Measurements from ENCODE around the gene PCSK6.
"Not testable (repeated sequence)": the region's sequence is repeated elsewhere in the genome, so short reads cannot be mapped to it uniquely, and the experiment has no call there.

Gene PCSK6

DNA sequence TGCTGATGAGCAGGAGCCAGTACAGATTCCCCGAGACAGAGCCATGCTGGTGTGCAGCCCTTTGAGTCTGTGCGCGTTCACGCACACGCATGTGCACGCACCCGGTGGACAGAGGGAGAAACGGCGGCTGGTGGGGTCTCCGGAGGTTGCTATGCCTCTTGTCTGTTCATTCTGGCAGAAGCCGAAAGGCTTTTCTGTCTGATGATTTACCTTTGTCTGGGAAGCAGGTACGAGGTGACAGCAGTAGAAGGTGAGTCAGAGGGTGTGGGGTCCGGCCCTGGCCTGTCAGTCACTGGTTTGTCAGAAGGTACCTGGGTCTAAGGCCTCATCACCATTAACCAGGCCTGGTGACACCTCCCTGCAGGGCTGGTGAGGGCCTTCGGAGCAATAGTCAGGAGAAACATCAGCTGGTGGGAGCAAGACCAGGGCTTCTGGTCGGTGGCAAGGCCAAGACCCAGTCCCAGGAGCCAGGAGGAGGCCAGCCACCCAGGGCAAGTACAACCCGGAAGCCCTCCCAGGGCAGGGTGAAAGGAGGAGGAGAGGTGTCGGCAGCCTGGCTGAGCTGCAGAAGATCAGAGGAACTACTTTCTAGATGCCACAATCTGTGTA is 7.5 kb downstream of the PCSK6 start:
- no peak for DNase-seq (ENCODE audit: low spot score)

- no peak for DNase-seq (ENCODE audit: low spot score)
These were observed 8.2 kb downstream of the PCSK6 start for GRCh38 chr15:101481381-101481705.

- no peak for DNase-seq (ENCODE audit: low spot score)
These were observed 8.7 kb downstream of the PCSK6 start for GRCh38 chr15:101480613-101481380.

DNA sequence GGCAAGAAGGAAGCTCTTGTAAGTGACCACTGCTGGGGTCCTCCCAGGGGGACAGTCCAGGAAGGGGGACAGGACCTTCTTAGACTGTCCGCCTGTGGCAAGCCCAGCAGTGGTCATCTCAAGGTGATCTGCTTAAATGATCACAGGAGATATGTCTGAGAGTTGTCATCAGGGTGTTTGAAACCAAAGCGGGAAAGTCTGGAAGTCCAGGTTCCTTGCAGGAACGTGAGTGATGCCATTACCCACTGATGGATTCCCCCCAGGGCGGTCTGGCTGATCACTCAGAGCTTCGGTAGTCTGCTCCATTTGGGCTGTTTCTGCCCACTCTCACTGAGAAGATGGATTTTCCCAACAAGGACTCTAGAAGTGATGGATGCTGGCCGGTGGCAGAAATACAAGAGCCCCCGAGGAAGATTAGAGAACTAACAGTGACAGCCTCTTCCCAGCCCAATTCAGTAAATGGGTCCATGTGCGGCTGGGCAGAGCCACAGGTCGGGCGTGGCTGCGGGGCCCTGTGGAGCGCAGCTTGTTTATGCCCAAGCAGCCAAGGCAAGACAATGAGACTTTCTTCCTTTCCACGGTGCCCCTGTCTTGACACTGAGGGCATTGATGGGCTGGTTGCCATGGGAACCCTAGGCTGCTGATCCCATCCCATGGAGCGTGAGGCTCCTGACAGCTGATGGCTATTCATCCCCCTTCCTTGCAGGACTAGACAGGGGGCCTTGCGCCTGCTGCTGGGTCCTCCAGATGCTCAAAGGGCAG is 9.5 kb downstream of the PCSK6 start:
- no peak for DNase-seq (ENCODE audit: low spot score)

DNA sequence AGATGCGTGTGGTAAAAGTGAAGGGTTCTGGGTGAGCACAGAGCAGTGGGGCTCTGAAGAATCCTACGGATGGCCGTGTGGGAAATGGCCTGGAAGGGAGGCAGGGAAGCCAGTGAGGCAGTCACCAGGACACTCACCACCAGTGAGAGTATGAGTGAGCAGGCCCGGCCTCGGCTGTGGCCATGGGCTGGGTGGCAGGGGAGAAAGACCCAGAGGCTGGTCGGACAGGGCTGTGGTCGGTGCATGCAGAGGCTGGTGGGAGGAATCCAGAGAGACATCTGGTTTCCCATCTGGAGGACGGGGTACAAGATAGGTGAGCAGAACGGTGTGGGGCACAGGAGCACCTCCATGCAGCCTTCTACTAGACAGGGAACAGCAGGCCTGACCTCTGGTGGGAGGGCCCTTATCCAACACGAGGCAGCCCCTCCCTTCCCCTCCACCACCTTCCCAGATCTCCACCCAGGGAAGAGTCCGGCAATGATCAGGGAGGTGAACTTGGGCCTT is 10.1 kb downstream of the PCSK6 start:
- no peak for DNase-seq (ENCODE audit: low spot score)

DNA sequence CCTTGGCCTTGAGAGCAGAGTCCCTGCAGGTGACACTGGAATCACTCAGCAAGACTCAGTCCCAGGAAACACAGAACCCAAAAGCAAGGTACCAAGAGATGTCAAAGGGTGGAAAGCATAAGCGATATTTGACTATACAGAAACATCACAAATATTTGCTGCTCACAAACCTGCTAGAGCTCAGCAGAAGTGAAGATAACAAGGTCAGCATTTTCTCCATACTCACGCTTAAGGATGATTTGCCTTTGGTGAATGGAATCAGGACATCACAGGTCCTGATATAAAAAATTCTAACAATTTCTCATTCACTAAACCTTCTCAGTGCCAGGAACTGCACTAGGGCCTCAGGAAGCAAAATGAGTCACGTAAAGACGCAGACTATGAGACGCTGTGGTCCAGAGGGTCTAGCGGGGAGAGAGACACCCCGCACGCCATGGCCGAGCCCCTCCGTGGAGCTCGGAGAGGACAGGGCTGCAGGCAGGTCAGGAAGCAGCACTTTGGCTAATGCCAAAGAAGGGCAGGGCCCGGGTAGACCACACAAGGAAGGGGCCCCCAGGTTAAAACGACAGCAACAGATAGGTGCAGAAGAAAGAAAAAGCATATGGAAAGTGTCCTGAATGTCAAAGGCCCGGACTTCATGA is 10.7 kb downstream of the PCSK6 start:
- no peak for DNase-seq (ENCODE audit: low spot score)

DNA sequence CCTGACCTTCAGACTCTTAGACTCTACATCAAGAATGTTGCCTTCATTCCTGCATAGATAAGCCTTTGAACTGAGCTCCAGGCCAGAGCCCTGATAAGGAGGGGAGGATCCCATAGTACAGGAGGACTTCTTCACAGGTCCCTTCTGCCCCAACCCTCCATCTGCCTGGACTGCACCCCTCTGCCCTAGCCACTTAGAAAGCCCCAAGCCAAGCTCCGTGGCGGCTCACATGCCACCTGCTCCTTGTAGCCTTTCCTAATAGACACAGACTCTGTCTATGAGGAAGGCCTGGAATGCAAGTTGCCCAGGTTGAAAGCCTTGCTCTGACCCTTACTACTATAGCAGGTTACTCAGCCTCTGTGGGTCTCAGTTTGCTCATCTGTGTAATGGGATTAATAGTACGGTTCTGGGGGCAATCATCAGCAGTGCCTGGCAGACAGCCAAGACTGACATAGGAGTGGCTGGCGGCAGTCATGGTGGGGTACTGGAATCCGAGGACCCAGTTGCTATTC is 11.6 kb downstream of the PCSK6 start:
- DNase-seq (ENCODE audit: low spot score): no peak

- DNase-seq (ENCODE audit: low spot score): no peak
These were observed 12.8 kb downstream of the PCSK6 start for GRCh38 chr15:101476756-101477155.

DNA sequence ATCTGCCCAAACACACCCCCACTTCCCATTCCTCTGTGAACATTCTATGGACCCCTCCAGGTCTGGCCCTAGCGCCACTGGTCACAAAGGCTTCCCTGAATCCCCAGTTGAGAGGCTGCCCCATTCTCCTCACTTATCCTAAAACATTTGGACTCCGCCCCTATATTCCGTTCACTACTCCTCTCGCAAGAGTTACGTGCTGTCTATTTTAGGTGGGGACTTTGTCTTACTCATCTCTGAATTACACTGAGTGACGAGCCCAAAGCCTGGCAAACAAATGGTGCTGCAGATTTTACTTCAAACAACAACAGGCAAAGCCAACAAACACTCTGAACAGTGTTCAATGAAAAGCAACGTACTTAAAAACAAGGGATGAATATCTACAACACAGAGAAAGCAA is 14.5 kb downstream of the PCSK6 start:
- DNase-seq (ENCODE audit: low spot score): no peak

DNA sequence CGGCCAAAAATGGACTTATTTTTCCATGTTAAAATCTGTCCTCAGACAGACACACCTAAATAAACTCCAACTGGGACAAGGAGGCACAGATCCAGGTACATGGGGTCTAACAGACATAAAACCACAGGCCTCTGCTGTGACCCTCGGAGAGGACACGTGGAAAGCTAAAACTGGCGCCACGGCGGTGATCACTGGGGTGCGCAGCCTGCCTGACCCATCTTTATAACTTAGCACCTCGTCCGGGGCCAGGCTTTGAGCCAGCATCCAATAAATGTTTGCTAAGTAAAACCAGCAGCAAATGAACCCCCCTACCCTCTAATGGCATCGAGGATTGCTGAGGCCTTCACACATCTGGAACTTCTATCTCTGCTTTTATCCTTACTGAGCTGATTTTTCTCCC is 15.3 kb downstream of the PCSK6 start:
- DNase-seq (ENCODE audit: low spot score): no peak

DNA sequence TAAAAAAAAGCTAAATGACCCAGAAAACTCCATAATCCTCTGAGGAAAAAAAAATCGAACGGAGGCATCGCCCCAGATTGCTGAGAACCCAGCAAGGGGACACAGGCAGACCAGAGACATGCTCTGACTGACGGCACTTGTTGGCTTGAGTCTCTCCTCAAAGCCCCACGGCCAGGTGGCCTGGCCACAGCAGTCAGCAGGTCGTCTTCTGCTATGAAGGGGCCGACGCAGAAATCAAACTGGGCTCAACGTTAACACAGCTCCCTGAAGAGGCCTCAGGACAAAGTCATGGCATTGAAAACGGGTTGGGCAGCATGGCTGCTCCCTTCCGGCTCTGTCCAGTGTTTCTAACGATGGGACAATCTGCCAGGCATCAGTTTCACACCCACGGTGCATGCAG is 17.5 kb downstream of the PCSK6 start:
- no peak for DNase-seq (ENCODE audit: low spot score)

DNA sequence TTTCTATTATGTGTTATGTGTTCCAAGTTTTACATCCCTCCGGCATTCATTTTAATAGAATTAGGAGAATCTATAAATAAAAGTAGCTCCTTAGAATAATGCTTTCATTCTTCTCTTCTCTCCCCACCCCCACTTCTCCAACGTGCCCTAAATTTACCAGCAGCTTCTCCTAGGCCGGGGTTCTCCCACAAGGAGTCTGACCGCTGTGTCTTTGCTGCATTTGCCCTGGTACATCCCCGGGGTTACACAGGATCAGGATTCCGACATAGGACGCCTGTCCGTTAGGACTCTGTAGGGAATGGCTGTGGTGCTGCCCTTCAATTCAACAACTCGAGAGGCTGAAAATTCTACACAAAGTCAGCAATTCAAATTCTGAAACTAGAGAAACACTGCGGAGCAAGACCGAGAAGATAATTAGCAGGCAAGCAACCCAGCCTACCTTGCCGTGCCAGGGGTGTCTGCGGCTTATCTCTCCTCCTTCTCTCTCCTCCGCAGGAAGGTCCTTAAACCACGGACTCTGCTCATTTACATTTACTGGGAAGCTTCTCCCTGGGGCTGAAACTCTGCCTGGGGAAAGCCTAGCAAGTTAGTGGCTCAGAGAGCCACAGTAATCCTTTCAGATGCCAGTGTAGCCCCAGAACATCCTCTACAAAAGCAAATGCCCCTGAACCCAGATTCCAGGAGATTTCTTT is 18.8 kb downstream of the PCSK6 start:
- DNase-seq (ENCODE audit: low spot score): no peak

- no peak for DNase-seq (ENCODE audit: low spot score)
These were observed 19.8 kb downstream of the PCSK6 start for GRCh38 chr15:101469520-101470288.

DNA sequence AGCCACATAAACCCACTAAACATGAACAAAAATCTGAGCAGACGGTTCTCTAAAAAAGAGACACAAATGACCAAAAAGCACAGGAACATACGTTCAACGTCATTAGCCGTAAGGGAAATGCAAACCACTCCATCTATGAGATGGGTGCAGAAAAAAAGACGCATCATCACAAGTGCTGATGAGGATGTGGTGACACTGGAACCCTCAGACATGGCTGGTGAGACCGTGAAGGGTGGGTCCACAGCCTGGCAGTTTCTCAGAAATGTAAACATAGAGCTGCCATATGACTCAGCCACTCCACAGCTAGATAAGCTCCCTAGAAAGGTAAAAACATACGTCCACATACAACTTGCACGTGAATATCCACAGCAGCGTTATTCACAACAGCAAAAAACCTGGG is 23.3 kb downstream of the PCSK6 start:
- DNase-seq (ENCODE audit: low spot score): no peak

DNA sequence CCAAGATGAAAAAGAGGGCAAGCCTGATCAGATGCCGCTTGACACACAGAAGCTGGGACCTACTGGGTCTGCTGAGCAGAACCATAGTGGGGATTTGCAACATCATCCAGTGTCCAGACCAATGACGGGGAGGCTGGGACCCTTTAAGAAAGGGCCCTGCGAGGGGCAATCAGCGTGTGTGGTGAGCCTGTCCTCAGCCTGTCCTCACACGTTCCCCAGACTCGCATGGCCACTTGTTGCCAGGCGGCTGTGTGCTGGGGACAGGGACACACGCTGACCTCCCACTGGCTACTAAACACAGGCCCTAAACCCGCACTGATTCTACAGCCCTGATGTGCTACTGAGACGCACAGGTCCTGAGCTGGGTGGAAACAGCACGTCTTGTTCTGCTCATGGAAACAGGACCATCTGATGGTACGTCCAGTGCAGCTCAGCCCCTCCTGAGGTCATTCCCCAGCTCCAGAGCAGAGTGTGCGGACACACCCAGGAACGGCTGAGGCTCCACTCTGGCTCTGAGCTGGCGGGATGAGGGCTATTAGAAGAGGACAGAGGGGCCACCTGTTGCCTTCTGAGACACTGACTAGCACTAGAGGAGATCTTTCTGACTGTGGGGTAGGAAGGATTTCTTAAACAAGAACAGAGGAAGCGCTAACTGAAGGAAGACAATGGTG is 24.4 kb downstream of the PCSK6 start:
- DNase-seq (ENCODE audit: low spot score): no peak

DNA sequence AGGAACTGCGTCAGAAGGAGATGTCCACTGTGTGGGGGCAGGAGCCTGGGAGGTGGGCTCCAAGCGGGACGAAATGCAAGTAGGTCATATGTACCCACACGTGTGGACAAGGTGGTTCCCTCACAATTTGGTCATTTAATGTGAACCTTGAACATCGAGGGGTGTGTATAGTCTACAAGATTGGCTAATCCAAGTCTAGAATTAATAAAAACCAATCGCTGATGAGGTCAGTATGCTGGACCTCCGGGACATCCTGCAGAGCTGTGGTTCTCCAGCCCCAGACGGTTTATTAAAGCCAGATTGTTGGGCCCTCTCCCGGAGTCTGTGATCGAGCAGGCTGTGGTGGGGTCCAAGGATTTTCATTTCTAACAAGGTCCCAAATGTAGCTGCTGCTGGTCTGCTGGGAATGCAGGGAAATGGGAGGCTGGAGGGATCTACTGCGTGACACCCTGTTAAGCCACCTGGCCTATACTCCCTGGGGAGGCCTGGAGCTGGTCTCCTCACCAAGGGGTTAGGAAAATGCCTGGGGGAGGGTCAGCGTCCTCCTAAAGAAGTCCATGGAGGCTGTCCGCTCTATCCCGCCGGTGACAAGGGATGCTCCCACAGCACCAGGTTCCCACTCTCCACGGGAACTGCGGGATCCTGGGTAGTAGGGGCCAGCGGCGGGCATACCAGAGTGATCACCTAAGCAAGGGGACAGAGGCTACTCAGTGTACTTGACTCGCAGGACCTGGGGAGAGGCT is 25.1 kb downstream of the PCSK6 start:
- no peak for DNase-seq (ENCODE audit: low spot score)

DNA sequence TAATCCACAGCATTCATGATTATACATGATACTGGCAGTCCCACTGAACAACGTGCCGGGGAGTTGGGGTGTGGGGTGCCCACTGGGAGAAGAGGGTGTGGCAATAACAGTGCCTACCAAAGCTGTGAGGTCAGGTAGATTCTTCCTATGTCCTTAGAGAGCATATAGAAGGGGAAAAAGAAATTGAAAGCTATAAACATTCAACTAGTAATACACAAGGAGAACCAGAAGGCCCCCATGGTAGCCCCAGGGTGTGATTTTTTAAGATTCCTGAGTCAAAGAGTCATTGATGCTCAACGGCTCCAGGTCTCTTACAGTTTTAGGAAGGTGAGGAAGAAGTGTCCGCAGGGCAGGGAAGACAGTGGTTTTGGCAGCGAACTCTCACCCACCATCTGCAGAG is 25.8 kb downstream of the PCSK6 start:
- DNase-seq (ENCODE audit: low spot score): not testable (repeated sequence)

DNA sequence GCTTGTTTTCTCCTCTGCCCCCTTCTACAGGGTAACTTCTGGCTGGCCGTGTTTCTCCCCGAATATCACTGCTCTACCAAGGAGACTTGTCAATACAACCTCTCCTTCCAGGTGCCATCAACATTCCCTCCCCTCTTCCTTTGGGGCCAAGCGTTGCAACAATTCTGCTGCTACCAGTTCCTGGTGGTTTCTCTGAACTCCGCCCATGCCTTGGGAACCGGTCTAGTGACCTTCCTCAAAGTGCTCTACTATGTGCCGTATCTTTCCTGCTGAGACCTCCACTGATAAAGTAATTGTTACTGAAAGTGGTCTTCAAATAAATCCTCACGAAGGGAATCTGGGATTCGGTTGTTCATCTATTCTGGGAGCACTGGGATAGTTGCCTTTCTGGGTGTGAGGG is 26.2 kb downstream of the PCSK6 start:
- DNase-seq (ENCODE audit: low spot score): no peak

GRCh38 chr15:101461097-101461496 is 28.4 kb downstream of the PCSK6 start:
- DNase-seq (ENCODE audit: low spot score): no peak
